Left colon (tissue), 2 donors: ENCODE measurements around the gene GNAT2. TPM values are rescaled to one million over a fixed set of nuclear protein-coding genes. Genes with fewer than 3 reads are reported as not detected.

Experiments used
- ATAC-seq: fragments of 200-7000 bp; cut with Tn5 transposase; one replicate; pipeline ENCODE4 v1.9.1; 2020; ENCODE audit warnings: mild to moderate bottlenecking, moderate library complexity
- DNase-seq, 2 donors: peaks; one replicate each; pipeline ENCODE4 v3.0.0-alpha.2; 2020
- intact Hi-C, 2 donors: fragments of 100-400 bp; cut with DNase I in 1 of 2; cut with micrococcal nuclease in 1 of 2; formaldehyde crosslinking; loops; one replicate each; pipeline versions ENCODE4 v1.11.2 to v1.14.0; 2022; cut with DNase I, micrococcal nuclease
- total RNA-seq, 2 donors: library from RNA; stranded (reverse); fragmentation: NEBNext Ultra II Directional; extraction: Animal tissue kit (Norgen Biotek cat#: 25700); gene quantifications; one replicate each; pipeline ENCODE4 v1.2.1, GENCODE V29; 2021
- donor health status: DM: no; HTN: no; CAD: no.
- donor health status: DM: yes; HTN: yes; CAD: no.

GNAT2 gene
- total RNA-seq, 2 donors from 2014 or later, result 0.73 TPM; not detected in 1

DNA sequence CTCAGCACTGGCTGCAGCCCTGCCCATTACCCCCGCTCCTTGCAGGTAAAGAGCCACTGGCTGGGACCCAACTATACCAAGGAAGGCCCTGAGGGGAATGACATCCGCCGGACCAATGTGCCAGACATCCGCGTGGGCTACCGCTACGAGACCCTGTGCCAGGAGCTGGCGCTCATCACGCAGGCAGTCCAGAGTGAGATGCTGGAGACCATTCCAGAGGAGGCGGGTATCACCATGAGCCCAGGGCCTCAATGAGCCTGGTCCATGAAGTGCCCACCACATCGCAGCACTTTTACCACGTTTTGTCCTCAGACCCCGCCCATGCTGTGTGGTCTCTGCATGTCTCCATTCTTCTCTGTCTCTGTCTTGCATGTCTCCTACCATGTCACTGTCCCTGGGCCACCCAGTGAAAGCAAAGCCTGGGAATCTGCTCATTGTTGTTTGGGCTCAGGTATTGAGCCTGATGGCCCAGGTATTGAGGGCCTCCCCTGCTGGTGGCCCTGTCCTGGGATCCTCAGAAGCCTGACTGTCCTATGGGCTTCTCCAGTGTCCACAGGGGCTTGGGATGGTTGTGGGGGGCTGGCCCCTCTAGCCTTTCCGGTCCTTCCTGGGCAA lies 11.6 kb upstream of the GNAT2 start:
- ATAC-seq (no peak), DNase-seq (no peak)
- intact Hi-C loops, result loop anchor here in 1 of 2 donors (5.0 kb wide), 1 partner anchor 89 kb away; no protein-coding TSS in a partner anchor

DNA sequence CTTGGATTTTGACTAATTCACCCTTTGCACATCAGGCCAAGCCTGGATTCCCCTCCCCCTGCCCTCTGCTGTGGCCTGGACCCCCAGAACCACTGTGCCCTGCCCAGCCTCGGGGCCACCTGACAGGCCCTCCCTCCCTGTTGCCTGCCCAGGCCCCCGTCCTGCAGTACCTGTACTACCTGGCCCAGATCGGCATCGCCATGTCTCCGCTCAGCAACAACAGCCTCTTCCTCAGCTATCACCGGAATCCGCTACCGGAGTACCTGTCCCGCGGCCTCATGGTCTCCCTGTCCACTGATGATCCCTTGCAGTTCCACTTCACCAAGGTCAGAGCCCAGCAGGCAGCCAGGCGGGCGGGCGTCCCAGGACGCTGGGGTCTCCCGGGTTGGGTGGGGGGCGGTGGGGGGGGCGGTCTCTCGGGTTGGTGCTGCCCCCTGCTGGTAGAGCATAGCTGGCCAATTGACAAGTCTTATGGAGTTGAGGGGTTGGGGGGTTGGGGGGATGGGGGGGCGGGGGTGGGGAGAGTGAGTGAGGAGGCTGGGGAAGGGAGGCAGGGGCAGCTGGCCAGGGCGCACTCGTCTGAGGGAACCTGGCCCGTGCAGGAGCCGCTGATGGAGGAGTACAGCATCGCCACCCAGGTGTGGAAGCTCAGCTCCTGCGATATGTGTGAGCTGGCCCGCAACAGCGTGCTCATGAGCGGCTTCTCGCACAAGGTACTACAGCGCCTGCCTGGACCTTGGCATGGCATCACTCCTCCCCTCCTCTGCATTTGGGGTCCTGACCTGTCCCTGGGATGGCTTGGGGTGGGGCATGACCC lies 10.9 kb upstream of the GNAT2 start:
- intact Hi-C loops, result loop anchor here in 1 of 2 donors (5.0 kb wide), 1 partner anchor 88 kb away; no protein-coding TSS in a partner anchor
- ATAC-seq, result no peak
- no peak for DNase-seq

DNA sequence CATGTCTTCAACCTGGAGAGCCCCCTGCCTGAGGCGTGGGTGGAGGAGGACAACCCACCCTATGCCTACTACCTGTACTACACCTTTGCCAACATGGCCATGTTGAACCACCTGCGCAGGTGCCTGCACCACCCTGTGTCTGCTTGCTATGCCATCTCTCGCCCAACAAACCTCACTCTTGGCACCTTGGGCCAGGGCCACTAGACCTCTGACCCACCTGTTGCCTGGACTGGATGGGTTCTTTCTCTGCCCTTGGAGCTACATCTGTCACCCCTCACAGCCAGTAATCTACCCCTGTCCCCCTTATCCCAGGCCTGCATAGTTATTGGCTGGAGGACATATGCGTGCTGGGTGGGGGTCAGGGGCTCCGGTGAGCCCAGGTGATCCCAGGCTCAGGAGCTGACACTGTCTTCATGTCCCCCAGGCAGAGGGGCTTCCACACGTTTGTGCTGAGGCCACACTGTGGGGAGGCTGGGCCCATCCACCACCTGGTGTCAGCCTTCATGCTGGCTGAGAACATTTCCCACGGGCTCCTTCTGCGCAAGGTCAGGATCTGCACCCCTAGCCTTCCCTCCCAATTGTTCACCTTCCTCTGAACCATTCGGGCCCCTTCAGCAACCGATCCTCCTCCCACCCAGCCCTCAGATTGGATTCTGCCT lies 10.1 kb upstream of the GNAT2 start:
- intact Hi-C loops, result loop anchor here in 1 of 2 donors (5.0 kb wide), 1 partner anchor 87 kb away; no protein-coding TSS in a partner anchor
- ATAC-seq, result no peak

DNA sequence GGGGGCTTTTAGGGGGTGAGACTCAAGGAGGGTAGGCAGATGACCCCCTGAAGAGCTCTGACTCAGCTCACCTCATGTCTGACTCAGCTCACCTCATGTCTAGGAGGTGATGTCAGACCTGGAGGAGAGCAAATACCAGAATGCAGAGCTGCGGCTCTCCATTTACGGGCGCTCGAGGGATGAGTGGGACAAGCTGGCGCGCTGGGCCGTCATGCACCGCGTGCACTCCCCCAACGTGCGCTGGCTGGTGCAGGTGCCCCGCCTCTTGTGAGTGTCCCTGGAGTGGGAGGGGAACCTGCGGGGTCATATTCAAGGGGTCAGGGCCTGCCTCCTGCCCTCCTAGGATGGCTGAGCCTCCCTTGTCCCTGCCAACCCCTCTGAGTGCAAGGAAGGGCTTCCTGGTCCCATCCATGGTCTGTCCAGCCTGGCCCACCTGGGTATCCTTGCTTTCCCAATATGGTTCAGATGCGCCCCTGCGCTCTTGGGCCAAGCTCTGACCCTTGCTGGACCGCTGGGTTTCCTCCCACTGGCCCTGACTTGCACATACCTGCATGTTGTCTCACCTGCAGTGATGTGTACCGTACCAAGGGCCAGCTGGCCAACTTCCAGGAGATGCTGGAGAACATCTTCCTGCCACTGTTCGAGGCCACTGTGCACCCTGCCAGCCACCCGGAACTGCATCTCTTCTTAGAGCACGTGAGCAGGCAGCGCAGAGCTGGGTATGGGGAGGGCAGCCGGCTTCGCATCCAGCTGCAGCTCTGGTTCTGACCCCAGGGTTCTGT lies 9.3 kb upstream of the GNAT2 start:
- ATAC-seq (no peak), DNase-seq (no peak)
- intact Hi-C loops, result no loop called here

More for the DNA sequence above, 10.1 kb upstream of the GNAT2 start:
- no peak for DNase-seq

DNA sequence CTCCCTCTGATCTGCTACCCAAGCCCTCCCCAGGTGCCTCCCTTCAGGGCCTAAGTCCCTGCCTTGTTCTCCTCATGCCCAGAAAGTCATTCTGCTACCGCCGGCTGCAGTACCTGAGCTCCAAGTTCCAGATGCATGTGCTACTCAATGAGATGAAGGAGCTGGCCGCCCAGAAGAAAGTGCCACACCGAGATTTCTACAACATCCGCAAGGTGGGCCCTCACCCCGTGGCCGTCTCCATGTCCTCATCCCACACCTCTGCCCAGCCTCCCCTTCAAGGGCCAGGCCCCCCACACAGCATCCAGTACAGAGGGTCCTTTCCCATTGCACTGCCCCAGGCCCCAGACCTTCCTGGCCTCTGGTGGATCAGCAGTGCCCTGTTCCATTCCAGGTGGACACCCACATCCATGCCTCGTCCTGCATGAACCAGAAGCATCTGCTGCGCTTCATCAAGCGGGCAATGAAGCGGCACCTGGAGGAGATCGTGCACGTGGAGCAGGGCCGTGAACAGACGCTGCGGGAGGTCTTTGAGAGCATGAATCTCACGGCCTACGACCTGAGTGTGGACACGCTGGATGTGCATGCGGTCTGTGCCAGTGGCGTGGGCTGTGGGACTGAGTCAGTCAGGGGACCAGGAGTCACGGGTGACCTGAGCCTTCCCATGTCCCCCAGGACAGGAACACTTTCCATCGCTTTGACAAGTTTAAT lies 8.4 kb upstream of the GNAT2 start:
- ATAC-seq, result no peak
- DNase-seq, result no peak
- intact Hi-C loops, result no loop called here

DNA sequence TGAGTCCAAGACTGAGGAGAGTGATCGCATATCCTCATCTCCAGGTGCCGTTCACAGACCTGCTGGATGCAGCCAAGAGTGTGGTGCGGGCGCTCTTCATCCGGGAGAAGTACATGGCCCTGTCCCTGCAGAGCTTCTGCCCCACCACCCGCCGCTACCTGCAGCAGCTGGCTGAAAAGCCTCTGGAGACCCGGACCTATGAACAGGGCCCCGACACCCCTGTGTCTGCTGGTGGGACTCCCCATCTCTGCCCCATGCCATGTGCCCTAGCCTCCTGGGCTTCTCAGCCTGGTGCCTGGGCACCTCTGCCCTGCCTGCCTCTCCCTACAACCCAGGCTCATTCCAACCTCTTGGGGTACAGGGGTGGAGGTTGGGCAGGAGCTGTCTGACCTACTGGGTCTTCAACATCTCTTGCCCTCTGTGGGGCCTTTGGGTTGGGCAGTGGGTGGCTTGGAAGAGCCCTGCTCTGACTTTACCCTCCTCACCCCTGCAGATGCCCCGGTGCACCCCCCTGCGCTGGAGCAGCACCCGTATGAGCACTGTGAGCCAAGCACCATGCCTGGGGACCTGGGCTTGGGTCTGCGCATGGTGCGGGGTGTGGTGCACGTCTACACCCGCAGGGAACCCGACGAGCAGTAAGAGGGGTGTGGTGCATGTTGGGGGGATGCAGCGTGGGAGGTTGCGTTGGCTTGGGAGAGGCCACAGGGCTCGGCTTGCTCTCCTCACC lies 7.4 kb upstream of the GNAT2 start:
- no peak for ATAC-seq
- intact Hi-C loops, result no loop called here
- DNase-seq, result no peak

DNA sequence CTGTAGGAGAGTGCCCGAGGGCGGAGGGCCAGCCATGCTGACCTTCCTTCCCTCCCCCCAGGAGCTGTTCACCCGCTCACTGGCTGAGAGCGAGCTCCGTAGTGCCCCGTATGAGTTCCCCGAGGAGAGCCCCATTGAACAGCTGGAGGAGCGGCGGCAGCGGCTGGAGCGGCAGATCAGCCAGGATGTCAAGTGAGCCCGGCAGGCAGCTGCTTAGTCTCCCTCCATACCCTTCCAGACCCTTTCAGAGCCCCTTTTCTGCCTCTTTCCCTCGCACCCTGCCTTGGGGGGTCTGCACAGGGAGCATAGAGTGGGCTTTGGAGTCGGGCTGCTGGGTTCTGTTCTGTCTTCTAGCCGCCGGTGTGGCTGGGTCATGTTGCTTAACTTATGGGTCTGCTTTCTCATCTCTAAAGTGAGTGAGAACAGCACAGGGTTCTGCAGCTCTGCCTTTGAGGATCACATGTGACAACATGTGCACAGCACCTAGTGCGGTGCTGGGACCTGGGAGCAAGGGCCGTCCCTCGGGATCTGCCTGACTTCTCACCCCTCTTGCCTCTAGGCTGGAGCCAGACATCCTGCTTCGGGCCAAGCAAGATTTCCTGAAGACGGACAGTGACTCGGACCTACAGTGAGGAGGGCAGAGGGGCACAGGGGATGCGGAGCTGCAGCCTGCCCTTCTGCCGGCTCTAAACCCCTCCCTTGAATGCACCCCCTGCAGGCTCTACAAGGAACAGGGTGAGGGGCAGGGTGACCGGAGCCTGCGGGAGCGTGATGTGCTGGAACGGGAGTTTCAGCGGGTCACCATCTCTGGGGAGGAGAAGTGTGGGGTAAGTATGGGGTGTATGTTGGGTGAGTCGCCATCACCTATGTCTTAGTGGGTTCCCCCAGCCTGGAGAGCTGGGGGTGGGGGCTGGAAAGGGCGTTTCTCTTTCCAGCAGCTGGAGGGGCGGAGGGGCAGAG lies 6.5 kb upstream of the GNAT2 start:
- no peak for DNase-seq
- intact Hi-C loops, result no loop called here
- no peak for ATAC-seq

DNA sequence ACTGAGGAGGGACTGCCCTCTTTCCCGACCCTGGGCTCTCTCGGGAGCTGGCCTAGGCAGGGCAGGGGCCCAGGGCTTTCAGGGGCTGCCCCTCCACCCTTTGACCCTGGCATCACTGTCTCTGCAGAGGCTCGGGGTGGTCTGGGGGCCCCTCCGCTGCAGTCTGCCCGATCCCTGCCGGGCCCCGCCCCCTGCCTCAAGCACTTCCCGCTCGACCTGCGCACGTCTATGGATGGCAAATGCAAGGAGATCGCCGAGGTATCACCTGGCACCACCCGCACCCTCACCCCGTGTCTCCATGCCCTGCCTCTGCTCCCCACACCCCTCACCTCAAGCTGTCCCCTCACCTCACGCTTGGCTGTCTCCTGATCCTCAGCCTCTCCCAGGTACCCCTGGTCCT lies 5.8 kb upstream of the GNAT2 start:
- intact Hi-C loops, result no loop called here
- DNase-seq, result no peak

DNA sequence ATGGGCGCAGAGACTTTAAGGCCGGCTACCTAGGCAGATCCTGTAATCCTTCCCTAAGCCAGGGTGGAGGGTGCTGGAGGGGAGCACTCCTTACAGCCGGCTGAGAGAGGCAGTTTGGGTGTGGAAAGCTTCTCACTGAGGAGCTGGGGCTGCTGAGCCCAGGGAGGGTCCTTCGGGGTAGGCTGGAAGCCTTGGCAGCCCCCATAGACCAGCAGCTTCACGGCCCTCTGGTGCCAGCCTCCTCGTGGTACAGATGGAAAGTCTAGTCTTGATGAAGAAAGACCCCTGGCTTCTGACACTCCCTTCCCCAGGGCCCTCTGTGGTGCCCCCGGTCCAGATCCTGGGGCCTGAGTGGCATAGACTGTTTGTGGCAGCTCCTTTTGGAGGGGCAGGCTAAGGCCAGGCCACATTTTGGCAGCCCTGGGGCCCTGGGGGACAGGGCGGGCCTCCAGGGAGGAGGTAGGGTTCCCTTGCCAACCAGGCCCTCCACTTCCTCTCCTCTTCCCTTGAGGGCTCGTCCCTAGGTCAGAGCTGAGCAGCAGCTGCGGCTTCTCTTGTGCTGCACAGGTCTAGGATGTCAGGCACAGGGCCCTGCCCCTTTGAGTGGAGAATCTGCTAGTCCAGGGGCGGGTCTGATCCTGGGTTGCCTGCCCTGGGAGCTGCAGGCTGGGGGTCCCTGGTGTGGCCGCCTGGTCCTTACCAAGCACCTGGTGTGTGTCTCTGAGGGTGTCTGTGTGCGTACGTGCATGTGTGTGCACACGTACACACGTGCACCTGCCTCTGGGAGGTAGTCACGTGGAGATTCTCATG lies 5.0 kb upstream of the GNAT2 start:
- intact Hi-C loops, result loop anchor here in 1 of 2 donors (5.0 kb wide), 1 partner anchor 72 kb away; no protein-coding TSS in a partner anchor
- ATAC-seq, result no peak

More for the DNA sequence above, 5.8 kb upstream of the GNAT2 start:
- ATAC-seq, result no peak

DNA sequence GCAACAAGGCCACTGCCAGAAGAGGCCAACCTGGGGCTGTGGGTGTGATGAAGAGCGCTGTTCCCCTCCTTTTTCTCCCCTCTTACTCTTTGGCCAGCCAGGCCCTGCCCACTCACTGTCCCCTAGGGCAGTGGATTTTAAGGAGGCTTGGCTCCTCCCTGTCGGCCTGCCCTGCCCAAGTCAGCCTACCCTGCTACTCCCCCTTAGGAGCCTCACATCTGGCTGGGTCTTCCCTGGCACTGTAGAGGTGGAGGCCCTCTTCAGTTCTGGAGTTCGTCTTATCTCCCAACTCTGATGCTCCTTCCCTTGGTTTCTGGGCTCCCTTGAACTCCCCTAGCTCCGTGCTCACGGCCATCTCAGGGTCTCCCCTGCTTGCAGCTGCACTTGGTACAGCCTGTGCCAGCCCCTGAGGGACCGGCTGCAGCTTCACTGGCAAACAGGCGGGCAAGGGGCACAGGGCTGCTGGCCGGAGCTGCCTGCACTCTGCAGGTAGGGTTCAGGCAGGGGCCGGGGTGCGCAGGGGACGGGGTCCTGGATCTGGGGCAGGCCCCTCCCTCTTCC lies 4.3 kb upstream of the GNAT2 start:
- no peak for DNase-seq
- ATAC-seq, result no peak
- intact Hi-C loops, result loop anchor here in 1 of 2 donors (5.0 kb wide), 1 partner anchor 71 kb away; no protein-coding TSS in a partner anchor

More for the DNA sequence above, 5.0 kb upstream of the GNAT2 start:
- no peak for DNase-seq

DNA sequence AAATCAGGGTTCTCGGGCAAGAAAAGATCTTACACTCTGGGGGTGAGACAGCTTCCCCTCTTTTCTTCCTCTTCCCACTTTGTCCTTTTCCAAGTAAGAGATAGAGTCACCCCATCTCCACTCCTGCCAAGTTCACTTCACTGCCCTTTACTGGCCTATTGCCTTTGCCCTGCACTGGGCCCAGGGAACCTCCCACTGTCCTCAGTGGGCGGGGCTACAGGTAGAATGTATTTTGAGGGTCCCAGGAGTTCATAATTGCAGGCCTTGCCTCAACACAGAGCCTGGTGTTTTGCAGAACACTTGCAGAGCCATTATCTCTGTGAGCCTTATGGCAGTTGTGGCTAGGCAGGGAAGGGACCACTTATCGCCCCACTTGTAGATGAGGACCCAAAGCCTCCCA lies 3.5 kb upstream of the GNAT2 start:
- no peak for DNase-seq
- intact Hi-C loops, result loop anchor here in 1 of 2 donors (5.0 kb wide), 1 partner anchor 71 kb away; no protein-coding TSS in a partner anchor
- no peak for ATAC-seq

DNA sequence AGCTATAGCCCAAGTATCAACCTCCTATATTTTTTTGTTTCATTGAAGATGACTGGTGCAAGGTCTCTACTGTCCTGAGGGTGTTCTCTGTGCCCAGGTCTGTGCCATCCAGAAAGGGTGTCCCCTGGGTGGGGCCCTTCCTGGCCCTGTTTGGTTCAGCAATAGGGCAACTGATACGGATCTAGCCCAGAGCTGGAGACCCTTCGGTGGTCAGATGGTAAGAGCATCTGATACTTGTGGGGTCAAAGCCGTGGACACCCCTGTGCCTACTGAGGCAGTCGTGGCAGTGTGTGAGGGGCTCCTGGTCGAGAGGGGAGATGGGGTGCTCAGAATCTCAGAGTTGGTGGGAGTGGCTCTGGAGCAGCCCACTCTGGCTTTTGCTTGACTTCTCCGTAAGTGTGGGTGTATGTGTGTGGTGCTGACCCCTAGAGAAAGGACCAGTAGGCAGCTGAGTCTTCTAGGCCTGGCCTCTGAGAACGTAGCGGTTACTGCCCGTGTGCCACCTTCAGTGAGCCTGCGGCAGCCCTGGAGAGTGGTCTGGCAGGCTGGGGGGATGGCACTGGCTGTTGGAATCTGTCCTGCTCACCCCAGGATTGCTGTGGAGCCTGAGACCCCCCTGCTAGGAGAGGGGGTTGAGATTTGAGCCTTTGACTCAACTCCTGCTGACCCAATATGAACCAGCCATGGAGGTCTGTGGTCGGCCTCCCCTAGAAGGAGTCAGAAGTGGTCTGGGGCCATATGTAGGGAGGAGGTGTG lies 2.9 kb upstream of the GNAT2 start:
- no peak for DNase-seq
- no peak for ATAC-seq
- intact Hi-C loops, result loop anchor here in 1 of 2 donors (5.0 kb wide), 1 partner anchor 70 kb away; no protein-coding TSS in a partner anchor

DNA sequence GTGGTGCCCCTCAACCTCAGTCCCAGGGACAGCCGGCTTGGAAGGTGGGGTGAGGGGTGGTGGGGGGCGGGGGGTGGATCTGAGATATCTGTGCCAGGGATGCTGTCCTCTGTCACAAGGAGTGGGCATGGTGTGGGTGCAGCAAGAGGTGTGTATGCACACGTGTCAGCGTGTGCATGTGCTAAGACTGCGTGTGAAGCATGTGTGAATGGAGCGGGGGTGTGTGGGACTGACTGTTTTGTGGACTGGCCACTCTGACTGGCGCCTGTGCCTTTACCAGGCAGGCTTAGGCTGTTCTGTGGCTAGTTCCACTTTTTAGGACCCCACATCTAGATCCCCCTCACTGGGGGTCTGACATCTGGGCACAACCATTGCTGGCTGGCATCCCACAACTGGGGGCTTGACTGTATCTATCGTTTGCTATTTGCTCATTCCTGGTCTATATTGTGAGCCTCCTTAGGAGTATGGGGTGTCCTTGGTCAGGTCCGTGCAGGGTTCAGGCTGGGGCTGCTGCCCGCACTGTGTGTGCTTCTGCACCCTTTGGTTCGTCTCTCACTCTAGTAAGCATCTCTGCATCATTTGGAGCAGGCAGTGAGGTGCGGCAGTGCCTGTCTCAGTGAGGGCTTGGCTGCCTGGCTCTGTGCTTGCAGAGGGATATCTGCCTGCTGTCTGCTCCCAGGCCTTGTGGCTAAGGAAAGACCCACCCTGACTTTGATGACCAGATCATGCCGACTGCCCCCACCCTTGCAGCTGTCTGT lies 2.1 kb upstream of the GNAT2 start:
- intact Hi-C loops, result loop anchor here in 1 of 2 donors (5.0 kb wide), 1 partner anchor 69 kb away; no protein-coding TSS in a partner anchor
- DNase-seq (no peak), ATAC-seq (no peak)

DNA sequence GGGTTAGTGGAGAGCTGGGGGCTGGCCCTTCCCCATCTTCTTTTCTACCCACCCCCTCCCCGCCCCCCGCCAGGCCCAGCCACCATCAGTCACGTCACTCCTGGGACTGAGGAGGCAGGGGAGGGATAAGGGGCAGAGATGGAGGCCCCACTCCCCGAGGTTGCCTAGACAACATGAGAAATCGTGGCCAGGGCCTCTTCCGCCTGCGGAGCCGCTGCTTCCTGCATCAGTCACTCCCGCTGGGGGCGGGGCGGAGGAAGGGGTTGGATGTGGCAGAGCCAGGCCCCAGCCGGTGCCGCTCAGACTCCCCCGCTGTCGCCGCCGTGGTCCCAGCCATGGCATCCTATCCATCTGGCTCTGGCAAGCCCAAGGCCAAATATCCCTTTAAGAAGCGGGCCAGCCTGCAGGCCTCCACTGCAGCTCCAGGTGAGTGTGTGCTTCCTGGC lies 1.4 kb upstream of the GNAT2 start:
- intact Hi-C loops, result loop anchor here in 1 of 2 donors (5.0 kb wide), 1 partner anchor 69 kb away; no protein-coding TSS in a partner anchor
- peak; percentile 95 to 97 for DNase-seq

More for the DNA sequence above, 1.4 kb upstream of the GNAT2 start:
- peak; percentile 74 for ATAC-seq
